T1000 (cell line): ENCODE results near the gene MYO9B.
A peak's percentile ranks its signal among the peaks of the same experiment; 100 is the strongest.

Source experiments
- DNase-seq: peaks from one replicate; lab custom pipeline; 2025; ENCODE audit warnings: mixed read lengths; lab: John Stamatoyannopoulos, UW

MYO9B gene

GRCh38 chr19:17075035-17075863, at the start of gene MYO9B, which contains the start of gene HAUS8:
TSS of gene MYO9B (plus strand) at chr19:17075777. CDS start at chr19:17101718, 25,941 bp downstream.
TSS of gene HAUS8 (minus strand) at chr19:17075452. CDS start at chr19:17075422, 30 bp downstream.
- DNase-seq = peak; percentile 98

- DNase-seq = no peak
These were observed 49.5 kb upstream of the MYO9B start for GRCh38 chr19:17025991-17026658.

GRCh38 chr19:17026706-17027534, 48.7 kb upstream of the MYO9B start, which contains the start of gene CPAMD8:
TSS of gene CPAMD8 (minus strand) at chr19:17026810. CDS start at chr19:17026642, 168 bp downstream.
- DNase-seq = no peak

GRCh38 chr19:17027535-17027975, 48.0 kb upstream of the MYO9B start:
- no peak for DNase-seq

- DNase-seq = no peak
These were observed 43.8 kb upstream of the MYO9B start for GRCh38 chr19:17031741-17032140.

GRCh38 chr19:17035842-17036424, 39.6 kb upstream of the MYO9B start:
- DNase-seq = no peak

- no peak for DNase-seq
These were observed 38.9 kb upstream of the MYO9B start for GRCh38 chr19:17036640-17037039.

GRCh38 chr19:17037184-17037583, 38.4 kb upstream of the MYO9B start:
- no peak for DNase-seq

- no peak for DNase-seq
These were observed 37.5 kb upstream of the MYO9B start for GRCh38 chr19:17037966-17038500.

- DNase-seq = no peak
These were observed 33.6 kb upstream of the MYO9B start for GRCh38 chr19:17041976-17042375.

- DNase-seq = no peak
These were observed 31.8 kb upstream of the MYO9B start for GRCh38 chr19:17043744-17044143.

- no peak for DNase-seq
These were observed 29.6 kb upstream of the MYO9B start for GRCh38 chr19:17045907-17046502.

- DNase-seq = no peak
These were observed 26.6 kb upstream of the MYO9B start for GRCh38 chr19:17048885-17049453.

- no peak for DNase-seq
These were observed 25.8 kb upstream of the MYO9B start for GRCh38 chr19:17049711-17050280.

- DNase-seq = no peak
These were observed 23.1 kb upstream of the MYO9B start for GRCh38 chr19:17052439-17052838.

- no peak for DNase-seq
These were observed 20.8 kb upstream of the MYO9B start for GRCh38 chr19:17054746-17055145.

GRCh38 chr19:17055636-17056035, 19.9 kb upstream of the MYO9B start:
- DNase-seq = no peak

GRCh38 chr19:17058236-17058635, 17.3 kb upstream of the MYO9B start:
- no peak for DNase-seq

- no peak for DNase-seq
These were observed 14.8 kb upstream of the MYO9B start for GRCh38 chr19:17060802-17061201.

- no peak for DNase-seq
These were observed 14.4 kb upstream of the MYO9B start for GRCh38 chr19:17061205-17061604.
